Transverse colon (tissue), 4 donors: ENCODE measurements around the gene SCYL1. TPM values are rescaled to one million over a fixed set of nuclear protein-coding genes. Genes with fewer than 3 reads are reported as not detected.

Source experiments
- DNase-seq: peaks from one replicate; pipeline ENCODE4 v3.0.0-alpha.2; 2019
- H3K27ac ChIP-seq, 4 donors: fragments of 200-600 bp; sonication (generic); 2 replicates each; pipeline ENCODE4 v1.5.1; 2016 to 2018; ENCODE audit warnings: inconsistent platforms in 4 of 4
- H3K27me3 ChIP-seq: fragments of 200-600 bp; sonication (generic); 2 replicates; pipeline ENCODE4 v1.5.1; 2017; ENCODE audit warnings: inconsistent platforms
- H3K36me3 ChIP-seq, 4 donors: fragments of 200-600 bp; sonication (generic); 2 replicates each; pipeline ENCODE4 v1.5.1; 2017 to 2019; ENCODE audit warnings: inconsistent platforms in 4 of 4
- H3K4me1 ChIP-seq, 4 donors: fragments of 200-600 bp; sonication (generic); 2 replicates each; pipeline ENCODE4 v1.5.1; 2017 to 2020; ENCODE audit warnings: inconsistent platforms in 4 of 4
- H3K4me3 ChIP-seq, 4 donors: fragments of 200-600 bp; sonication (generic); 1 replicate in 1 of 4; 2 replicates in 3 of 4; pipeline versions ENCODE4 v1.5.1 to v1.6.1; 2017 to 2019; ENCODE audit warnings: inconsistent platforms in 4 of 4
- H3K9me3 ChIP-seq, 2 donors: fragments of 200-600 bp; sonication (generic); 2 replicates each; pipeline ENCODE4 v1.5.1; 2017 to 2019; ENCODE audit warnings: inconsistent platforms in 2 of 2
- EP300 ChIP-seq: sonication (generic); formaldehyde crosslinking; IDR thresholded peaks from one replicate; pipeline ENCODE4 v1.6.1; 2017; ENCODE audit warnings: antibody characterized with exemption, low read depth
- POLR2A ChIP-seq: fragments of 450-650 bp; IDR thresholded peaks from one replicate; pipeline ENCODE4 v1.6.1; 2016; ENCODE audit warnings: antibody characterized with exemption, mild to moderate bottlenecking, moderate library complexity
- POLR2AphosphoS5 ChIP-seq, 3 donors: sonication (generic); formaldehyde crosslinking; IDR thresholded peaks; one replicate each; pipeline ENCODE4 v1.6.1; 2016; ENCODE audit warnings: antibody characterized with exemption in 3 of 3
- WGBS, 2 donors: methylation state at CpG; one replicate each; pipeline ENCODE4 v1.1.5; 2018; ENCODE audit warnings: low coverage in 1 of 2; 5-methylcytosine and 5-hydroxymethylcytosine counted together
- in situ Hi-C, 4 donors: fragments of 200-750 bp; cut with MboI; loops; one replicate each; pipeline versions ENCODE4 v1.15.0 to v1.15.1; 2017; ENCODE audit warnings: low sequenced_read_pairs in 3 of 4, low pct_ligation_motif_present in 1 of 4, low pct_unique_long_range_greater_than_20kb in 1 of 4
- intact Hi-C: fragments of 100-400 bp; cut with DNase I; formaldehyde crosslinking; loops from one replicate; pipeline ENCODE4 v1.15.1; 2023; ENCODE audit warnings: low total_unique reads
- total RNA-seq, 4 donors: library from RNA; depleted of rRNA; stranded (reverse); fragments of >200 nt; gene quantifications; one replicate each; pipeline ENCODE4 v1.1.0, GENCODE V29; 2016
- TF ChIP-seq, protein P1 (sequence below), 5 experiments: fragments of 200-600 bp in 3 of 5; fragments of 450-650 bp in 2 of 5; sonication (generic) in 3 of 5; IDR thresholded peaks; 1 replicate in 2 of 5; 2 replicates in 3 of 5; pipeline ENCODE4 v1.5.1; 2016 to 2017; ENCODE audit warnings: antibody characterized with exemption in 5 of 5, inconsistent platforms in 3 of 5, mild to moderate bottlenecking in 2 of 5, moderate library complexity in 1 of 5

Gene SCYL1
- total RNA-seq, 4 donors from 2014 or later, result 41.0 to 78.4 (median 69.2) TPM

DNA sequence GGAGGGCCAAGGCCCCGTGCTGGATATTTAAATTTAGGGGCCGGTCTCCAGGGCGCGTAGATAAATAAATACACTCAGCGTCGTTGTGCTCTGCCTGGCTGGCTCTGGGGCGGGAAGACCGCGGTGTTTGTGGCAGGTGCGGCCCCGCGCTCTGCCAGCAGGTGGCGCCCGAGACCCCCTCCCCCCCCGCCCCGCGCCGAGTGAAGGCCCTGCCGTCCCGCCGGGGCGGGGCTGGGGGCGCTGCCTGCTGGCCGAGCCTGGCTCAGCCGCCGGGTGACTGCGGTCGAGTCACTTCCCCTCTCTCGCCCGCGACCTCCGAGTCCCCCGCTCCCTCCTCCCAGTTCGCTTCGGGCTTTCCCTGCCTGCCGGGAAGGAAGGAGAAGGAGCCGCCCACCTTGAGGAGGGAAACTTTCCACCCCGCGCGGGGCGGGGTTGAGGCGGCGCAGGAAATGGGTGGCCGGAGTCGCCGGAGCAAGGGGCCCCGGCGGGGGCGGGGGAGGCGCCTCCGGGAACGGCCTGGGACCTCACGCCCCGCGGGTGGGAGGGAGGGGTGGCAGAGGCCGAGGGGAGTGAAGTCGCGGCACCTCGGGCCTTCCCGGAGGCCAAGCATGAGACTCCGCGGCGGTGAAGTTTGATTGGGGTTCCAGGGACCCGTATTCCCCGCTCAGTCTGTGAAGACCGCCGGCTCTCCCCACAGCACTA lies 49.4 kb downstream of the SCYL1 start:
- peak; percentile 90 for DNase-seq
- no peaks in the 10 kb centered on the region for H3K27me3 ChIP-seq
- H3K36me3 ChIP-seq, result no peaks in the 10 kb centered on the region
- WGBS, 2 donors, result 2% methylated on average over 29 of the region's 67 CpGs; no CpG with 5 or more reads in 1 of the 2 donors
- intact Hi-C loops, result no loop called here
- peaks cover 43 to 78% (median 65%) of the 10 kb centered on the region in 4 donors for H3K4me1 ChIP-seq
- H3K9me3 ChIP-seq, result no peaks in the 10 kb centered on the region
- peak overlapping the region; percentile 30 to 94 (median 86) for H3K4me3 ChIP-seq
- in situ Hi-C loops, result no loop called here
- peak overlapping the region; percentile 96 to 98 (median 96) for H3K27ac ChIP-seq
- no peak for TF ChIP-seq EP300
- TF ChIP-seq POLR2AphosphoS5 (IDR thresholded peaks at IDR 0.05), result peak; percentile 68 to 85 (median 81)
- TF ChIP-seq POLR2A, result peak; percentile 40
- TF ChIP-seq, protein P1, sequence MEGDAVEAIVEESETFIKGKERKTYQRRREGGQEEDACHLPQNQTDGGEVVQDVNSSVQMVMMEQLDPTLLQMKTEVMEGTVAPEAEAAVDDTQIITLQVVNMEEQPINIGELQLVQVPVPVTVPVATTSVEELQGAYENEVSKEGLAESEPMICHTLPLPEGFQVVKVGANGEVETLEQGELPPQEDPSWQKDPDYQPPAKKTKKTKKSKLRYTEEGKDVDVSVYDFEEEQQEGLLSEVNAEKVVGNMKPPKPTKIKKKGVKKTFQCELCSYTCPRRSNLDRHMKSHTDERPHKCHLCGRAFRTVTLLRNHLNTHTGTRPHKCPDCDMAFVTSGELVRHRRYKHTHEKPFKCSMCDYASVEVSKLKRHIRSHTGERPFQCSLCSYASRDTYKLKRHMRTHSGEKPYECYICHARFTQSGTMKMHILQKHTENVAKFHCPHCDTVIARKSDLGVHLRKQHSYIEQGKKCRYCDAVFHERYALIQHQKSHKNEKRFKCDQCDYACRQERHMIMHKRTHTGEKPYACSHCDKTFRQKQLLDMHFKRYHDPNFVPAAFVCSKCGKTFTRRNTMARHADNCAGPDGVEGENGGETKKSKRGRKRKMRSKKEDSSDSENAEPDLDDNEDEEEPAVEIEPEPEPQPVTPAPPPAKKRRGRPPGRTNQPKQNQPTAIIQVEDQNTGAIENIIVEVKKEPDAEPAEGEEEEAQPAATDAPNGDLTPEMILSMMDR (IDR thresholded peaks at IDR 0.05), result peak; percentile 74 to 99 (median 94)

DNA sequence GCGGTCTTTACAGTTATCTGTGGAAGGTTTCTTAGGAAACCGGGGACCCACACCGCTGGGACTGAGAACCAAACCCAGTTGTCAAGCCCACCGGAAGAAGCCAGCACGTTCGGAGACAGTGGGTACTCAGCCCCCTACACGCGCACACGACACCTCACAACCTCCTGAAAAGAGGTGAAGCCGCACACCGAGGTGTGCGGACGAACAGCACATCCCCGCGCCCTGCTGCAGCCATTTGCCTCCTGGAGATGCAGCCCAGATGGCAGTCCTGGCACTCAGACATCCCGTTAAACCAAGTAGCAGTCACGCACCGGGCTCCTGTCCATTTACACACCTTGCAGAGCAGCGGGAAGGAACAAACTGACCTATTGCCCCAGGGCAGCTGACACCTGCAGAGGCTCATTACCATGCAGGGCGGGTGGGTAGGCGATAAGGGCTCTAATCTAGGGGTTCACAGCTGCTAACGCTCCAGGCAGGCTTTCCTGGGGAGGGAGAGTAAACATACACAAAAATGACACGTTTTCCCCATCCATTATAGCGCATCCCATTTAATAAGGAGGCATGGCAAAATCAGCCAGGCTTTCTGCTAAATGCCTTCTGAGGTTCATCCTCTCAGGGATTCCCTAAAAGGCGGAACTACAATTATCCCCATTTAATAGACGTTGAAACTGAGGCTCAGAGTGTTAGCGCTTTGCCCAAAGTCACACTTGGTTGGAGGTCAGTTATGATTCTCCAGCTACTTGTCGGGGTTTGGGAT lies 50.1 kb downstream of the SCYL1 start:
- intact Hi-C loops (loop anchor here (5.0 kb wide), 1 partner anchor 33 kb away; no protein-coding TSS in a partner anchor), in situ Hi-C loops (no loop called here)
- no peaks in the 10 kb centered on the region for H3K27me3 ChIP-seq
- peak overlapping the region; percentile 30 to 94 (median 86) for H3K4me3 ChIP-seq
- H3K36me3 ChIP-seq, result peaks cover 0 to 3% (median under 1%) of the 10 kb centered on the region in 4 donors
- peak in 2 of 3 donors; percentile 29 to 61 for TF ChIP-seq POLR2AphosphoS5 (IDR thresholded peaks at IDR 0.05)
- no peak for TF ChIP-seq POLR2A
- H3K27ac ChIP-seq, result peak overlapping the region; percentile 96 to 98 (median 96)
- H3K4me1 ChIP-seq, result peaks cover 43 to 73% (median 62%) of the 10 kb centered on the region in 4 donors
- WGBS, 2 donors, result 9% methylated on average over 22 of the region's 28 CpGs; no CpG with 5 or more reads in 1 of the 2 donors
- H3K9me3 ChIP-seq, result no peaks in the 10 kb centered on the region
- peak; percentile 75 for DNase-seq

DNA sequence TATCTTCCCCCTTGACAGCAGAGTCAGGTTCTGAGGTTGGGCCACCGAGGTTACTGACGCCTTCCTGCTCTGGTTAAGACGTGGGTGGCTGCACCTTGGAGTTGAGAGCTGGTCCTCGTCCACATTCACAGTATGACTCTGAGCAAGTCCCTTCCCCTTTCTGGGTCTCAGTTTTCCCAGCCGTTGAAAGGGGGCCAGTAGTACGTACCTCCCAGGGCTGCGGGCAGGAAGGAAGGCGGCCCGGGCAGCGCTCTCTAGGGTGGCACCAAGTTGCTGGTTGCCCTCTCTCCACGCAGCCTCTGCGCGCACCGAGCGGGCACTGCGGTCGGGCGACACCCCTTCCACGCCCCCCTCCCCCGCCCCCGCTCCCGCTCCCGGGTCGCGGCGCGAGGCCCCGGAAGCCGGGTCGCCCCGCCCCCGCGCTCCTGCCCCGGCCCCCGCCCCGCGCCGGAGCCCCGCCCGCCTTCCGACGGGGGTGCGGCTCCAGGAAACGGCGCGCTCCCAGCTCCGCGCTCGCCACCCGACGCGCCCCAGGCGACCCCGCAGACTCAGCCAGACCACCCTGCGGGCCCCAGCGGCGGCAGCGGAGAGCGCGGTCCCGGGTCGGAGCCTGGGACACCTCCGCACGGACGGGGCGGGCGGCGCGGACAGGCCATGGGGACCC lies 50.8 kb downstream of the SCYL1 start, which contains the start of gene EHBP1L1:
EHBP1L1 (plus strand) TSS at position 486 of the 664 bp plus-strand sequence. CDS start 250 bp downstream, outside the sequence.
- WGBS, 2 donors, result 2 to 10% methylated on average over 2 to 9 of the region's 69 CpGs
- DNase-seq, result peak; percentile 89
- intact Hi-C loops (loop anchor here (5.0 kb wide), 1 partner anchor 33 kb away; no protein-coding TSS in a partner anchor), in situ Hi-C loops (no loop called here)
- H3K4me3 ChIP-seq, result peak within 1 kb of the TSS; percentile 80 to 94 (median 86)
- H3K27ac ChIP-seq, result peak within 1 kb of the TSS; percentile 96 to 98 (median 96)
- H3K27me3 ChIP-seq, result no peaks in the 10 kb centered on the region
- peaks cover 43 to 72% (median 61%) of the 10 kb centered on the region in 4 donors for H3K4me1 ChIP-seq
- H3K36me3 ChIP-seq, result peaks cover 0 to 10% (median 4%) of the 10 kb centered on the region in 4 donors
- TF ChIP-seq POLR2AphosphoS5 (IDR thresholded peaks at IDR 0.05) (peak in 2 of 3 donors; percentile 49 to 55), EP300 (no peak), POLR2A (peak; percentile 36)
- TF ChIP-seq, protein P1 (IDR thresholded peaks at IDR 0.05), result no peak
- no peaks in the 10 kb centered on the region for H3K9me3 ChIP-seq

DNA sequence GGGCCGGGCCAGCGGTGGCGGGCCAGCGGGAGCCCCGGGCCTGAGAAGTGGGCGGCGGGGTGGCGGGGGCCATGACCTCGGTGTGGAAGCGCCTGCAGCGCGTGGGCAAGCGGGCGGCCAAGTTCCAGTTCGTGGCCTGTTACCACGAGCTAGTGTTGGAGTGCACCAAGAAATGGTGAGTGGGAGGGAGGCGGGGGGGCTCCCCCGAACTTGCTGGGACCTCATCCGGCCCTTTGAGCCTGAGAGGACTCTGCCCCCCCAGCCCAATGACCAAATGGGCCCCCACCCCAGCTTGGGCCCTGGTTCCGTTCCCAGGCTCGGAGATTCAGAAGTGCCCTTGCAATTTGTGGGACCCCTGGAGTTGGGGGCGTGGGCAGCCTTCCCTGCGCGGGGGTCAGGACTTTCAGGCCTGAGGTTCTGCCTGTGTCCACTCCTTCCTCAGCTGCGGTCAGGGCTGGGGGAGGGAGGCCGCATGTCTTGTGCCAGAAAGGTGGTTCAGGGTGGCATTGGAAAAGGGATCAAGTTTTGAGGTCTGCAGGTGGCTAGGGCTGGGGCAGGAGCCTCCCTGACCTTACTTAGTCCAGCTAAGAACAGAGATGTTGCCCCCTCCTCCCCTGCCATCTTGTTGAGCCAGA lies 51.5 kb downstream of the SCYL1 start:
- intact Hi-C loops, result loop anchor here (5.0 kb wide), 1 partner anchor 34 kb away; no protein-coding TSS in a partner anchor
- Histone ChIP-seq H3K27me3 (no peaks in the 10 kb centered on the region), H3K4me1 (peaks cover 38 to 65% (median 55%) of the 10 kb centered on the region in 4 donors), H3K27ac (peak overlapping the region; percentile 96 to 98 (median 96)), H3K36me3 (peaks cover 0 to 16% (median 6%) of the 10 kb centered on the region in 4 donors), H3K4me3 (peak overlapping the region; percentile 80 to 94 (median 86)), H3K9me3 (no peaks in the 10 kb centered on the region)
- DNase-seq, result no peak
- in situ Hi-C loops, result no loop called here
- no peak for TF ChIP-seq POLR2AphosphoS5 (IDR thresholded peaks at IDR 0.05)
- TF ChIP-seq EP300, result no peak
- TF ChIP-seq POLR2A, result no peak
- 4% methylated on average over 21 of the region's 26 CpGs; no CpG with 5 or more reads in 1 of the 2 donors for WGBS, 2 donors
